T1000 (cell line): Measurements from ENCODE around the gene NLRP9.

Experiments
- DNase-seq: peaks from one replicate; lab custom pipeline; 2025; ENCODE audit warnings: mixed read lengths; lab: John Stamatoyannopoulos, UW

NLRP9 gene

DNA sequence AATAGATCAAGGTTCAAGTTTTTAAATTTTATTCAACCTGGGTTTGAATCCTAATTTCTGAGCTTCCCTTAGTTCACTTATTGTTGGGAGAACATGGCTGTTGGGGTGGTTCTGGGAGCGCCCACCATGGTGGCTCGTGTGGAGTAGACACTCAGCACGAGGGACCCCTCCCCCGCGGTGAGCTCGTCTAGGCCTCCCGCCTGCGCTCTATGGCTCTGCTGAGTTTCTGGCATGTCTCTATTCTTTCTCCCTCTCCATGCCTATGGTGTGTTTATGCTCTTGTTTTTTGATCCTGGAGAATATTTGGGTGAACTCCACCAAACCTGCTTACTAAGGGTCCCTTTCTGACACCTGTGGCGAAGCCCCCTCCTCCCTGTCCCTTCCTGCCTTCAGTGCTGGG is 64.7 kb downstream of the NLRP9 start:
- no peak for DNase-seq

DNA sequence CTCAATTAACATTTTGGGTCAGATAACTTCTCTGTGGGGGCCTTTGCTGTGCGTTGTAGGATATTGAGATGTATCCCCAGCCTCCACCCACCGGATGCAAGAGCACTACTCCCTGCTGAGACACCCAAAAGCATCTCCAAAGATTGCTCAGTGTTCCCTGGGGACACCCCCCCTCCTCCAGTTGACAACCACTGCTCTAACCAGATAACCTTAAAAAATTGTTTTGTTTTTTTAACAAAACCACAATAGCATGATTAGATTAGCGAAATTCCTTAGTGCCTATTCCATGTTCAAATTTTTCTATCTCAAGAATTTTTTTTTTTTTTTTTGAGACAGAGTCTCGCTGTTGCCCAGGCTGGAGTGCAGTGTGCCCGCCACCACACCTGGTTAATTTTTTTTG is 65.8 kb downstream of the NLRP9 start:
- DNase-seq, result no peak

DNA sequence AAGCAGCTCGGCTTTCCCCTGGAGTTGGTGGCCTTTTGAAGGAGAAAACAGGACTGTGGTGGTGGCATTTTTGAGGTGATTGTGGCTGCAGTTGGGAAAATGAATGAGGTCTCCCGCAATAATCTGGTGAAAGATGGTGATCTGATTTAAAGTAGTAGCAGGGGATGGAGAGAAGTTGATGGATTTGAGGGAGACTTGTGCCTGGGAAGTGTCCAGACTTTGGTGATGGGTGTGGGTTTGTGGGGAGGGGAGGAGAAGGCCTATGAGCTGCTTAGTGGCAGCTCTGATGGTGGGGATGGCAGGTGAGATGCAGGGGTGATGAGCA is 67.2 kb downstream of the NLRP9 start:
- no peak for DNase-seq

DNA sequence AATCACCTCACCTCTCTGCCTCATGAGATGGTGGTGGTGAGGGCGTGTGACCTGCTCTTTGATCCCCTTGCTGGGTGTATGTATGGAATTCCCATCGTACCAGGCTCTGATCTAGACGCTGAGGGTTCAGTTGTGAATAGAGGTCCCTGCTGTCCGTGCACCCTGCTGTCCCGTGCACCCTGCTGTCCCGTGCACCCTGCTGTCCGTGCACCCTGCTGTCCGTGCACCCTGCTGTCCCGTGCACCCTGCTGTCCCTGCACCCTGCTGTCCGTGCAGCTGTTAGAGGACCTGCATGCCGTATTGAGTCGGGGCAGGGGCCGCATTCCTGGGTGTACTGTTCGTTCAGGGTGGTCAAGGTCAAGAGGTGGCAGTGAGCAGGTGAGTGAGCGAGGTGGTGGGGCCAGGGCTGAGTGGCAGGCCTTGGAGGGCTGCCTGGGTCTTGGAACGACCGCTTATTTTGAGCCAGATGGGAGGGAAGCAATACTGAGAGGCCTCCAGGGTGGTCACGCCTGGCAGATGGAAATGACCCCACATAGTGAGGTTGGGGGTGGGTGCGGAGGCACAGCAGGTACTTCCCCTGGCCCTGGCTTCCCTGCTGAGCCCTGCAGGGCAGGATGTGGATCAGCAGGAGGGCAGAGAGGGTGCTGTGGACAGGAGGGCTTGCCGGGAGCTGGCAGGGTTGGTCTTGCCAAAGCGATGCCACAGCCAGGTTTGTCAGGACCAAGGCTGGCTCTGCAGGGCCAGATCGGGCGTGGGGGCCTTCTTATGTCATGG is 67.7 kb downstream of the NLRP9 start:
- DNase-seq, result no peak

DNA sequence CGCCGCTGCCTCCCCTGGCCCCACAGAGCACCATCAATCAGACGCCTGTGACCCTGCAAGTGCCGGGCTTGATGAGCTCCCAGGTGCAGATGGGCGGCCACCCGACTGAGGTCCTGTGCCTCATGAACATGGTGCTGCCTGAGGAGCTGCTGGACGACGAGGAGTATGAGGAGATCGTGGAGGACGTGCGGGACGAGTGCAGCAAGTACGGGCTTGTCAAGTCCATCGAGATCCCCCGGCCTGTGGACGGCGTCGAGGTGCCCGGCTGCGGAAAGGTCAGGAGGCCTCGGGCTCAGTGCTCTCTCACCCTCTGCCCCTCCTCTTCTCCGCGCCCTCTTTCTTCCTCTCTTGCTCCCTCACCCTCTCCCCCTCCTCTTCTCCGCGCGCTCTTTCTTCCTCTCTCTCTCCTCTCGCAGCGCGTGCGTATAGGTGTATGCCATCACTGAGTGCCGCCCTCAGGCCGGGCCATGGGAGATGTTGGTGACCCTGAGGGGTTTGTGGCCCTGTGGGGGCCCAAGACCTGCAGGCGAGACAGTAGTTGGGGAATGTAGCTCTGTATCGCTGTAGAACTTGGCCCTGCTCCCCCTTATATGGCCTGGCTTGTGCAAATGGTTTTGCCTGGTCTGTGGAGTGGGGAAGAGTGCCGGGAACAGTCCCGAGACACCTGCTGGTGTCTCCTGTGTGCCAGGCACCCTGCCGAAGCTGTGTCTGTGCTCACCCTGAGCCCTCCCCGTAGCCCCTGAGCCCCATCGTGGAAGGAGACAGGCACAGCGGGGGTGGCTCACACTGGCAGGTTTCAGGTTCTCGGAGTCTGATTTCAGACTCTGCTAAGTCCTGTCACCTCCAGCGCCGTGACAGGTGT is 68.6 kb downstream of the NLRP9 start:
- no peak for DNase-seq

DNA sequence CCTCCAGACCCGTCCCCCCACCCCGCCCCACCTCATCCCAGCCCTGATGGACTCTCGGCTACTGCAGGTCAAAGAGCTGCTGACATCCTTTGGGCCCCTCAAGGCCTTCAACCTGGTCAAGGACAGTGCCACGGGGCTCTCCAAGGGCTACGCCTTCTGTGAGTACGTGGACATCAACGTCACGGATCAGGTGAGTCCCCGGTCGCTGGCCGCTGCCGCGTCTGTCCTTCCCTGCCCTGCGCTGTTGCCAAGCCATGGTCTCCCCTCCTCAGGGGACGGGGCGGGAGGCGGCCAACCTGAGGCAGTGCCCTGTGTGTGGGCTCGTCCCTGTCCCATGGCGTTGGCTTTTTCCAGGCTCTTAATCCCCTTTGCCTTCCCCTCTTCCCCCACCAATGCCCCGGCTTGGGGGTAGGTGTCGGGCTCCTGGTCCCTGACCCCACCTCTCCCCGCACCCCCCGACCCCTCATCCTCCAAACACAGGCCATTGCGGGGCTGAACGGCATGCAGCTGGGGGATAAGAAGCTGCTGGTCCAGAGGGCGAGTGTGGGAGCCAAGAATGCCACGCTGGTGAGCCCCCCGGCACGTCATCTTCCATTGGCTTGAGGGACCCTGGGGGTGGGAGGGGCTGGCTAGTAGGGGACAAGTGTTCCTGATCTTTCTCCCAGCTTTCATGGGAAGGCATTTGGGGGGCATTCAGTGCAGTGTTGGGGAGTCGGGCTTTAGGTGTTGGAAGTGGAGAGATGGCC is 69.4 kb downstream of the NLRP9 start:
- no peak for DNase-seq

DNA sequence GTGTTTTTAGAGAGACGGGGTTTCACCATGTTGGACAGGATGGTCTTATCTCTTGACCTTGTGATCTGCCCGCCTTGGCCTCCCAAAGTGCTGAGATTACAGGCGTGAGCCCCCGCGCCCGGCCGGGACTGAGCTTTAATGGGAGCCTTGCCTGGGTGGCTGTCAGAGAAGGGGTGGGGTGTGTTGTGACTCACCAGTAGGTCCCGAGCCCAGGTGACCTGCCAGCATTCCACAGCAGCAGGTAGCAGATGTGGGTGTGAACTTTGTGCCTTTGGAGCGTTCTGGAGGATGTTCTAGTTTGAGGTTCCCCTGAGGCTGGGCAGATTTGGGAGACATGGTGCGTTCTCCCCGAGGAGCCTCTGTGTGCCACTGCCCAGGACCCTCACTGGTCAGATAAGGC is 70.2 kb downstream of the NLRP9 start:
- no peak for DNase-seq

DNA sequence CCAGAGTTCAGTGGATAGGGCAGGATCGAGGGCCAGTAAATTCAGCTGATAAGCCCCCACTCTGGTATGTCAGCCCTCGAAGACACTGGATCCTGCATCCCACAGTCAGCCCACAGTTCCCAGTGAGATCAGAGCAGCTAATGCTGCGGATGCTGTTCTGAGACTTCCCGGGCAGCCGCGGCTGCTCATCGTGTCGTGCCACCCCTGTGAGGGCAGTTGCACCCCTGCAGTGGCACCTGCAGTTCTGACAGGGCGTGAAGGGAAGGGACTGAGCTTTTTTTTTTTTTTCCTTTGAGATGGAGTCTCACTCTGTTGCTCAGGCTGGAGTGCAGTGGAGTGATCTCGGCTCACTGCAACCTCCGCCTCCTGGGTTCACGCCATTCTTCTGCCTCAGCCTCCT is 70.7 kb downstream of the NLRP9 start:
- no peak for DNase-seq

DNA sequence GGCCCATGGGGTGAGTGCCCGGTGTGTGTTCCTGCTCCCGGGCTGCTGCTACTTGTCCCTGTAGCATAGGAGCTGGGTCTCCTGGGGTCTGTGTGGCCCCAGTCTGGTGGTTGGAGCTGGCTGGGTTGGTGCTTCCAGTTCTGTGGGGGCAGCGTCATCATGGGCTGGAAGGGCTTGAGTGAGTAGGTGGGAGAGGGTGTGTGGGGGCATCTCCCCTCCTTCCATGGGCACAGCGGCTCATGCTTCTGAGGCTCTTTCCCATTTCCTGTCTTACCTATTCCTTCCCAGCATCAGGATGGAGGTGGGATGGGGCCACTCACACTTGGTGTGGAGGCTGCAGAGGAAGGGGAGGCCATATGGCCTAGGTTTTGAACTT is 71.2 kb downstream of the NLRP9 start:
- no peak for DNase-seq

DNA sequence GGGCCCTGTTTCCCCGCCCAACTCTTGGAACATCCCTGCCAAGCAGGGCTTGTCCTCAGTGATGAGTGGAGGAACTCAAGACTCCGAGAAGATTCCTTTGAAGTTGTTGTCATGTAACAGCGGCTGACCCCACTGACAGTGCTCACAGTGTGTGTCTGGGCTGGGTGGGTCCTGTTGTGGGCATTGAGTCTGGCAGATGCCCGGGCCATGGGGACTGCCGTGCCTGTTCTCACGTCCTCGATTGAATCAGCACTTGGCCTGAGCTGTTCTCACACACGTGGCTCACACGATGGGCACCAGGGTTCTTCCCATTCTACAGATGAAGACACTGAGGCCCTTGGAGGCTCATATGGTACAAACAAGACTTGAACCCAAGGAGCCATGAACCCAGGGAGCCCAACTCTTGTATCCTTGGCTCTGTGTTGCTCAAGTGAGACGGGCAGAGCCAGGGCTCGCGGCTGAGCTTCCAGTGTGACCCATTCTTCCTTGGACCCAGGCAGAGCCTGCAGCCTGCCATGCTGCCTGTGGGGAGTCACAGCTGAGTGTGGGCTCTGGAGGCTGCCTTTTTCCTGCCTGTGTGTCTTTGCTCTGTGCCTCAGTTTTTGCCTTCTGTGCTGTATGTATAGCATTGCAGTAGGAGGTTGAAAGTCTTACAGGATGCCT is 71.7 kb downstream of the NLRP9 start:
- DNase-seq, result no peak

DNA sequence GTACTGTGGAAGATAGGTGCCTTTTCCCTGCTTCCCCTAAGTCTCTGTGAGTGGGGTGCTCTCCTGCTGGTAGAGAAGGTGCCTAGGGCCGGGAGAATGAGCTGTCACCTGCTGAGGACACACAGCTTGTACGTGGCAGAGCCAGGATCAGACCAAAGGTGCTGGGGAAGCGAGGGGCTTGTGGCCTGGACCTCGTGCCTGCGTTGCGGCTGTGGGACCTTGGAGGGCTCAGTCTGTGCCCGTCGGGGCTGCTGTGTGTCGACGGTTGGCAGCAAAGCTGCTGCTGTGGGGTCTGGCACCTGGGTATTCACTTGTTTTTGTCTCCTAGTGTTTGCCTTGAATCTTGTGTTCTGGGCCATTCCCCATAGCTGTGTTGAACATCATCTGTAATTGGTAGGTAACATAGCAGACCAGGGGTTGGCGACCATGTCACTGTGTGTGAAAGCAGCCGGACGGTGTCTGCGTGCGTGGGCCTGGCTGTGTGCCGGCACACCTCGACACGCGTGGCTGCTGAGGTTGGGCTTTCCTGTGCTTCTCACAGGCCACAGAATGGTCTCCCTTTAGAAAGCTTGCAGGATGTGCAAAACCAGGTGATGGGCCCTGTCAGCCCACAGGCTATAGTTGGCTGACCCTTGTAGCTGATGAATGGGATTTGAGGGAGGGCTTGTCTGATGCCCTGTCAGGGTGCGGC is 74.2 kb downstream of the NLRP9 start:
- DNase-seq, result no peak

DNA sequence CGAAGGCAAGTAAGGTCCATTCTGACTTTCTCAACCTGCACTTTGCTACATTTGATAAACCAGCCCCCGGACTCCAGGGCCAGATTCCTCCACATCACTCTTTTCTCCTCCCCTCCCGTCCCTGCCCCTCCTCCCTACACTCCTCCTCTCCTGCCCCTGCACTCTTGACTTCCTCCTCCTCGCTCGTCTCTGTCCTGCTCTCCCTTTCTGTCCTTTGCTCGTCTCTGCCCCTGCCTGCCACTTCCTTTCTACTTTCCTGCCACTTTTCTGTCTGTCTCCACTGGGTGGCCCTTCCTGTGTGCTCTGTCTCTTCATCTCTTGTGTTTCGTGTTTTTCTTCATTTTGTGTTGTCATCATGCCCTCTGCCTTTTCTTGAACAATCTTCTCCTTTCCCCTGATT is 76.4 kb downstream of the NLRP9 start:
- no peak for DNase-seq

DNA sequence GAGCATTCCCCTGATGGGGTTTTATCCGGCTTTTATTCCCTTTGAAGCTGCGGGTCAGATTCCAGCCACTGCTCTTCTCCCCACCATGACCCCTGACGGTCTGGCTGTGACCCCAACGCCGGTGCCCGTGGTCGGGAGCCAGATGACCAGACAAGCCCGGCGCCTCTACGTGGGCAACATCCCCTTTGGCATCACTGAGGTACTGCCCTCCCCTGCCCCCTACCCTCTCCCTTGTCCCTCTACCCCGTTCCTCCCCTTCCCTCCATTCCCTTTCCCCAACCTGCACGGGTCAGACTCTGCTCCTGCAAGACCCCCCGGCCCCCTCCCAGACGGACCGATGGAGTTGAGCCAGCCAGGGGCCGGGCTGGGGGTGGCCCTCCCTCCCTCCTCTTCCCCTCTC is 77.2 kb downstream of the NLRP9 start:
- no peak for DNase-seq

DNA sequence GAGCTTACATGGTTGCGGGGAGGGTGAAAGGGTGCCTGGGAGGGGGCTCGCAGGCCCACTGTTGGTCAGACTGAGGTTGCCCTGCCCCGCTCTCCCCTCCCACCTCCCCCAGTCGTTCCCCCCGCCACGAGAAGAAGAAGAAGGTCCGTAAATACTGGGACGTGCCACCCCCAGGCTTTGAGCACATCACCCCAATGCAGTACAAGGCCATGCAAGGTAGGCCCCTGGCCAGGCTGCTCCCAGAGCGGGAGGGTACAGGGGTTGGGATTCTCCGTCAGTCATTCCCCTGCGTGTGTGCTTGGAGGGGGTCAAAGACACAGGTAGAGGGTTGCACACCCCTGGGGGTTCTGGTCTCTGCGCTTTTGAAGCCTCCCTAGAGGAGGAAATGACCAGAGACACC is 77.8 kb downstream of the NLRP9 start:
- DNase-seq, result no peak

DNA sequence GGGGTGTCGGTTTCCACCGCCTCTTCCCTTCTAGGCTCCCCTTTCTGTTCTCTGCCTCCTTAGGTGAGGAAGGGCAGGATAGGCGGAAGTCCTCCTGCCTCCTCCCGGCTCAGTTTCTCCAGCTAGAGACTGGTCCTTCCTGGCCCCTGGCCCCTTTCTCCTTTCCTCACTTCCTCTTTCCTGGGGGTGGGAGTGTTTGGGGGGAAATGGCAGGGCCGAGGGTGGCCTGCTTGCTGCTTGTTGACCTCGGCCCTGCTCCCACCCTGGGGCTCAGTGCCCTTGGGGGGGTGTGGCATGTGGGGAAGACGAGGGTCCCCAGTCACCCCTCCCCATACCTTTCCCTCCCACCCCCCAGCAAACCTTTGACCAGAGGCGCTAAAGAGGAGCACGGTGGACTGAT is 78.4 kb downstream of the NLRP9 start:
- no peak for DNase-seq

DNA sequence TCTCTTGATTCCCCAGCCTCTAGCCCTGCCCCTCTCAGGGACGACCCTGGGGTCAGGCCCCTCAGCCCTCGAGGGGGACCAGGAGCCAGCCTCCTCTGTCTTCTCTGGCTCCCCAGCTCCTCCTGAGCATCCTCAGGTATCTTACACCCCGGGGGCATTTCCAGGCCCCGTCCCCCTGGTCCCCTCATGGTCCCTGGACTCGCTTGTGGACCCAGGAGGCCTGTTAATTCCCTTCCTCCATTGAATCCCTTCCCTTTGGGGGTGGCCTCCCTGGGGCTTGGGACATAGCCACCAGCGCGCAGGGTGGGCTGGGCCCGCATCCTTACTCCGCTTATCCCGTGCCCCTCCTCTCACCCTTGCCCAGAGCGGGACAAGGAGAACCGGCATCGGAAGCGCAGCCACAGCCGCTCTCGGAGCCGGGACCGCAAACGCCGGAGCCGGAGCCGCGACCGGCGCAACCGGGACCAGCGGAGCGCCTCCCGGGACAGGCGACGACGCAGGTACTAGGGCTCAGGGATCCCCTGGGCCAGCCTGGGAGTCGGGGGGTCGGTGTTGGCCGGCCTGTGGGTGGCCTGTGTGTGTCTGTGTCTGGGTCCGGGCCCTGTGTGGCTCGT is 79.2 kb downstream of the NLRP9 start:
- no peak for DNase-seq
